ENCODE measurements around the gene MFAP5.

MFAP5 gene

GRCh38 chr12:8681129-8681884 lies 18.7 kb upstream of the MFAP5 start:
- no peak overlapping the region for H3K9ac ChIP-seq (ENCODE audit: low read length)
- no peak overlapping the region for H3K4me3 ChIP-seq (ENCODE audit: low read depth, low read length, poor library complexity, severe bottlenecking)
- peaks cover 23% of the 10 kb centered on the region for H3K4me1 ChIP-seq (ENCODE audit: insufficient read depth, low read length, severe bottlenecking)
- H3K79me2 ChIP-seq (ENCODE audit: insufficient read depth, low read length) = no peaks in the 10 kb centered on the region
- peak overlapping the region; percentile 12; the same call in 1 of the 2 replicates for H2AFZ ChIP-seq (ENCODE audit: low read length)
- no peaks in the 10 kb centered on the region for H3K27me3 ChIP-seq (ENCODE audit: insufficient read depth, low read length)
- no peaks in the 10 kb centered on the region for H3F3A ChIP-seq (ENCODE audit: insufficient read depth, low read length)
- H3K27ac ChIP-seq (ENCODE audit: low read depth, low read length, poor library complexity, severe bottlenecking) = peak overlapping the region; percentile 37
- no peaks in the 10 kb centered on the region for H3K9me2 ChIP-seq (ENCODE audit: low read depth, low read length)
- TF ChIP-seq CTCF (IDR thresholded peaks at IDR 0.05; ENCODE audit: low read length) = no peak
- TF ChIP-seq EZH2 (IDR thresholded peaks at IDR 0.05; ENCODE audit: borderline replicate concordance, low read length) = no peak
- H3K9me3 ChIP-seq (ENCODE audit: low read length) = no peaks in the 10 kb centered on the region
- H3K4me2 ChIP-seq (ENCODE audit: low read length) = no peak overlapping the region; the same call in 1 of the 2 replicates
- H4K20me1 ChIP-seq (ENCODE audit: insufficient read depth, low read length) = no peaks in the 10 kb centered on the region
- no peaks in the 10 kb centered on the region for H3K36me3 ChIP-seq (ENCODE audit: insufficient read depth, low read length)

- H4K20me1 ChIP-seq (ENCODE audit: insufficient read depth, low read length) = no peaks in the 10 kb centered on the region
- no peak overlapping the region for H3K4me2 ChIP-seq (ENCODE audit: low read length)
These were observed 17.9 kb upstream of the MFAP5 start for GRCh38 chr12:8680533-8680932.

GRCh38 chr12:8678661-8679111 lies 16.1 kb upstream of the MFAP5 start:
- Histone ChIP-seq H3K79me2 (ENCODE audit: insufficient read depth, low read length) (no peaks in the 10 kb centered on the region), H2AFZ (ENCODE audit: low read length) (no peak overlapping the region), H3K27ac (ENCODE audit: low read depth, low read length, poor library complexity, severe bottlenecking) (no peak overlapping the region), H3F3A (ENCODE audit: insufficient read depth, low read length) (no peaks in the 10 kb centered on the region), H4K20me1 (ENCODE audit: insufficient read depth, low read length) (no peaks in the 10 kb centered on the region), H3K4me2 (ENCODE audit: low read length) (no peak overlapping the region), H3K36me3 (ENCODE audit: insufficient read depth, low read length) (no peaks in the 10 kb centered on the region), H3K4me3 (ENCODE audit: low read depth, low read length, poor library complexity, severe bottlenecking) (no peak overlapping the region), H3K4me1 (ENCODE audit: insufficient read depth, low read length, severe bottlenecking) (peaks cover 37% of the 10 kb centered on the region), H3K9me2 (ENCODE audit: low read depth, low read length) (no peaks in the 10 kb centered on the region), H3K27me3 (ENCODE audit: insufficient read depth, low read length) (no peaks in the 10 kb centered on the region), H3K9me3 (ENCODE audit: low read length) (no peaks in the 10 kb centered on the region), H3K9ac (ENCODE audit: low read length) (no peak overlapping the region)
- TF ChIP-seq EZH2 (IDR thresholded peaks at IDR 0.05; ENCODE audit: borderline replicate concordance, low read length) = no peak
- TF ChIP-seq CTCF (IDR thresholded peaks at IDR 0.05; ENCODE audit: low read length) = no peak

More at GRCh38 chr12:8680533-8680932, 17.9 kb upstream of the MFAP5 start:
- no peak for TF ChIP-seq EZH2 (IDR thresholded peaks at IDR 0.05; ENCODE audit: borderline replicate concordance, low read length)
- TF ChIP-seq CTCF (IDR thresholded peaks at IDR 0.05; ENCODE audit: low read length) = peak; percentile 45; the same call in 1 of the 2 replicates
- Histone ChIP-seq H3F3A (ENCODE audit: insufficient read depth, low read length) (no peaks in the 10 kb centered on the region), H3K79me2 (ENCODE audit: insufficient read depth, low read length) (no peaks in the 10 kb centered on the region), H2AFZ (ENCODE audit: low read length) (no peak overlapping the region), H3K36me3 (ENCODE audit: insufficient read depth, low read length) (no peaks in the 10 kb centered on the region), H3K9me2 (ENCODE audit: low read depth, low read length) (no peaks in the 10 kb centered on the region), H3K9me3 (ENCODE audit: low read length) (no peaks in the 10 kb centered on the region), H3K27ac (ENCODE audit: low read depth, low read length, poor library complexity, severe bottlenecking) (no peak overlapping the region), H3K9ac (ENCODE audit: low read length) (no peak overlapping the region), H3K4me3 (ENCODE audit: low read depth, low read length, poor library complexity, severe bottlenecking) (no peak overlapping the region), H3K4me1 (ENCODE audit: insufficient read depth, low read length, severe bottlenecking) (peaks cover 30% of the 10 kb centered on the region), H3K27me3 (ENCODE audit: insufficient read depth, low read length) (no peaks in the 10 kb centered on the region)
